ENCODE results near the gene YTHDF2. TPM values are rescaled to one million over a fixed set of nuclear protein-coding genes. Genes with fewer than 3 reads are reported as not detected.

The YTHDF2 gene
- total RNA-seq, 1 experiment from 2014 or later: 117 TPM

- Mint-ChIP-seq H3K27ac (ENCODE audit: unreplicated experiment) (no peak overlapping the region), H3K9me3 (ENCODE audit: low read depth, unreplicated experiment) (no peaks in the 10 kb centered on the region), H3K27me3 (ENCODE audit: unreplicated experiment) (peaks cover 60% of the 10 kb centered on the region), H3K4me1 (ENCODE audit: low read depth, unreplicated experiment) (no peaks in the 10 kb centered on the region), H3K4me3 (ENCODE audit: low read depth, unreplicated experiment) (no peak overlapping the region), H3K36me3 (ENCODE audit: insufficient read depth, unreplicated experiment) (peaks cover 5% of the 10 kb centered on the region)
- intact Hi-C loops (cut with micrococcal nuclease; ENCODE audit: unreplicated experiment): no loop called here
- no peak for DNase-seq
- TF ChIP-seq, protein P1, sequence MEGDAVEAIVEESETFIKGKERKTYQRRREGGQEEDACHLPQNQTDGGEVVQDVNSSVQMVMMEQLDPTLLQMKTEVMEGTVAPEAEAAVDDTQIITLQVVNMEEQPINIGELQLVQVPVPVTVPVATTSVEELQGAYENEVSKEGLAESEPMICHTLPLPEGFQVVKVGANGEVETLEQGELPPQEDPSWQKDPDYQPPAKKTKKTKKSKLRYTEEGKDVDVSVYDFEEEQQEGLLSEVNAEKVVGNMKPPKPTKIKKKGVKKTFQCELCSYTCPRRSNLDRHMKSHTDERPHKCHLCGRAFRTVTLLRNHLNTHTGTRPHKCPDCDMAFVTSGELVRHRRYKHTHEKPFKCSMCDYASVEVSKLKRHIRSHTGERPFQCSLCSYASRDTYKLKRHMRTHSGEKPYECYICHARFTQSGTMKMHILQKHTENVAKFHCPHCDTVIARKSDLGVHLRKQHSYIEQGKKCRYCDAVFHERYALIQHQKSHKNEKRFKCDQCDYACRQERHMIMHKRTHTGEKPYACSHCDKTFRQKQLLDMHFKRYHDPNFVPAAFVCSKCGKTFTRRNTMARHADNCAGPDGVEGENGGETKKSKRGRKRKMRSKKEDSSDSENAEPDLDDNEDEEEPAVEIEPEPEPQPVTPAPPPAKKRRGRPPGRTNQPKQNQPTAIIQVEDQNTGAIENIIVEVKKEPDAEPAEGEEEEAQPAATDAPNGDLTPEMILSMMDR (IDR thresholded peaks at IDR 0.05; ENCODE audit: unreplicated experiment): no peak
- CTCF ChIA-PET: interaction anchor here (1.1 to 1.3 kb wide), 2 partner anchors 20 to 81 kb away, joined by 3 to 7 read pairs; no protein-coding TSS in a partner anchor
- no TSS peak for BruUV-seq (replicated peaks)
These were observed 59.8 kb downstream of the YTHDF2 start for GRCh38 chr1:28796352-28797211.

DNA sequence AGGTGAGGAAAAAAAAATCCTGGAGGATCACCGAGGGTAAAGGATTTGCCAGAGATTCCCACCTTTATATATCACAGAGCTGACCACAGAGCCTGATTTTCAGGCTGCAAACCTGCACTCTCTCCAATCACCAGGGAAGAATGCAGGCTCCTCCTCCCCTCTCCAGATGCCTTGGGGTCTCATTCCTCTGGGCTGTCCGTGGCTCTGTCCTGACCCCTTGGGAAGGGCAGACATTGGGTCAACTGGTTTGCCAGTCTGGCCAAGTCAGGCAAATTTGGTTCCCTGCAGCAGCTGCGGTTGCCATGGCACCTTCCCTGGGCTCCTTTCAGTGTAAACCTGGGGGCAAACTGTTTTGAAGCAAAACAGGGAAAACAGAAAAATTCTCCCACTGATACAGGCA, 63.6 kb downstream of the YTHDF2 start:
- intact Hi-C loops (cut with micrococcal nuclease; ENCODE audit: unreplicated experiment): no loop called here
- no TSS peak for BruUV-seq (replicated peaks)
- CTCF ChIA-PET: no interaction called here

GRCh38 chr1:28801461-28801860, 64.7 kb downstream of the YTHDF2 start:
- CTCF ChIA-PET: no interaction called here
- no peak overlapping the region for H3K4me3 Mint-ChIP-seq (ENCODE audit: low read depth, unreplicated experiment)
- TF ChIP-seq, protein P1 (IDR thresholded peaks at IDR 0.05; ENCODE audit: unreplicated experiment): no peak
- no peak overlapping the region for H3K27ac Mint-ChIP-seq (ENCODE audit: unreplicated experiment)
- no peaks in the 10 kb centered on the region for H3K4me1 Mint-ChIP-seq (ENCODE audit: low read depth, unreplicated experiment)
- H3K36me3 Mint-ChIP-seq (ENCODE audit: insufficient read depth, unreplicated experiment): no peaks in the 10 kb centered on the region
- no TSS peak for BruUV-seq (replicated peaks)
- H3K27me3 Mint-ChIP-seq (ENCODE audit: unreplicated experiment): peaks cover 68% of the 10 kb centered on the region
- no peak for DNase-seq
- H3K9me3 Mint-ChIP-seq (ENCODE audit: low read depth, unreplicated experiment): no peaks in the 10 kb centered on the region
- intact Hi-C loops (cut with micrococcal nuclease; ENCODE audit: unreplicated experiment): no loop called here

More for the DNA sequence above, 63.6 kb downstream of the YTHDF2 start:
- TF ChIP-seq, protein P1 (IDR thresholded peaks at IDR 0.05; ENCODE audit: unreplicated experiment): no peak
- no peaks in the 10 kb centered on the region for H3K36me3 Mint-ChIP-seq (ENCODE audit: insufficient read depth, unreplicated experiment)
- H3K27me3 Mint-ChIP-seq (ENCODE audit: unreplicated experiment): peaks cover 64% of the 10 kb centered on the region
- no peak for DNase-seq
- H3K27ac Mint-ChIP-seq (ENCODE audit: unreplicated experiment): no peak overlapping the region
- no peaks in the 10 kb centered on the region for H3K9me3 Mint-ChIP-seq (ENCODE audit: low read depth, unreplicated experiment)
- H3K4me3 Mint-ChIP-seq (ENCODE audit: low read depth, unreplicated experiment): no peak overlapping the region
- no peaks in the 10 kb centered on the region for H3K4me1 Mint-ChIP-seq (ENCODE audit: low read depth, unreplicated experiment)

DNA sequence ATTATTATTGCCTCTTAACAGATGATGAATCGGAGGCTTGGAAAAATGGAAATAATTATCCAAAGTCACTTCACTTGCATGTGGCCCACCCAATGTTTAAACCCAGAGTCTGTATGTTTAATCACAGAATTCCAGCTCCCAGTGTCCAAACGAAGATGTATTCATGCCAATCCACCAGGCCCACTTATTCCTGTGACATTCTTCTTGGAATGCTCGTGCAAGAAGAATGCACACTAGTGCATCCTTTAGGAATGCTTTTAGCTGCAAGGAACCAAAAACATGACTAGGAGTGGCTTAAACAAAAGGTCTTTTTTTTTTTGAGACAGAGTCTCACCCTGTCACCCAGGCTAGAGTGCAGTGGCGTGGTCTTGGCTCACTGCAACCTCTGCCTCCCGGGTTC, 66.3 kb downstream of the YTHDF2 start:
- Mint-ChIP-seq H3K4me1 (ENCODE audit: low read depth, unreplicated experiment) (no peaks in the 10 kb centered on the region), H3K27me3 (ENCODE audit: unreplicated experiment) (peaks cover 71% of the 10 kb centered on the region), H3K9me3 (ENCODE audit: low read depth, unreplicated experiment) (no peaks in the 10 kb centered on the region), H3K36me3 (ENCODE audit: insufficient read depth, unreplicated experiment) (no peaks in the 10 kb centered on the region), H3K4me3 (ENCODE audit: low read depth, unreplicated experiment) (no peak overlapping the region), H3K27ac (ENCODE audit: unreplicated experiment) (no peak overlapping the region)
- intact Hi-C loops (cut with micrococcal nuclease; ENCODE audit: unreplicated experiment): no loop called here
- no TSS peak for BruUV-seq (replicated peaks)
- no peak for DNase-seq
- TF ChIP-seq, protein P1 (IDR thresholded peaks at IDR 0.05; ENCODE audit: unreplicated experiment): no peak
- CTCF ChIA-PET: interaction anchor here (0.9 kb wide), 1 partner anchor 75 kb away, joined by 3 read pairs; no protein-coding TSS in a partner anchor
